ENCODE measurements around the gene DYSF.

- TF ChIP-seq SP1 (IDR thresholded peaks at IDR 0.05) (no peak), FOXM1 (IDR thresholded peaks at IDR 0.05; ENCODE audit: borderline replicate concordance) (no peak), NFRKB (IDR thresholded peaks at IDR 0.05) (no peak), ELF4 (IDR thresholded peaks at IDR 0.05) (no peak), FOXA1 (IDR thresholded peaks at IDR 0.05) (no peak), LEF1 (IDR thresholded peaks at IDR 0.05; ENCODE audit: borderline replicate concordance) (no peak), SUZ12 (IDR thresholded peaks at IDR 0.05) (no peak), PKNOX1 (IDR thresholded peaks at IDR 0.05) (no peak)
Observed at GRCh38 chr2:71669628-71670429, 216.5 kb downstream of the DYSF start.
